Osteoblast (primary cell): ENCODE results near the gene CDH12. TPM values are rescaled to one million over a fixed set of nuclear protein-coding genes. Genes with fewer than 3 reads are reported as not detected.

ENCODE experiments used
- DNase-seq: peaks from one replicate; pipeline ENCODE4 v3.0.0; 2011; ENCODE audit warnings: low spot score, mixed read lengths; ENCODE audit not compliant: insufficient read length; ENCODE audit errors: missing footprints
- H2AFZ ChIP-seq: 2 replicates; pipeline ENCODE4 v1.6.0; 2011; ENCODE audit warnings: mild to moderate bottlenecking, low read length
- H3K27ac ChIP-seq: 2 replicates; pipeline ENCODE4 v1.5.1; 2011; ENCODE audit warnings: mild to moderate bottlenecking, low read depth, low read length, moderate library complexity
- H3K27me3 ChIP-seq: 2 replicates; pipeline ENCODE4 v1.6.0; 2012; ENCODE audit warnings: mild to moderate bottlenecking, control low read depth, inconsistent platforms, low read length, moderate library complexity; ENCODE audit not compliant: insufficient read depth
- H3K36me3 ChIP-seq: 2 replicates; pipeline ENCODE4 v1.5.1; 2011; ENCODE audit warnings: mild to moderate bottlenecking, low read length, control low read depth, moderate library complexity; ENCODE audit not compliant: insufficient read depth
- H3K4me1 ChIP-seq: 2 replicates; pipeline ENCODE4 v1.5.1; 2011; ENCODE audit warnings: mild to moderate bottlenecking, low read length, control low read depth, moderate library complexity; ENCODE audit not compliant: insufficient read depth
- H3K4me2 ChIP-seq: 2 replicates; pipeline ENCODE4 v1.6.0; 2011; ENCODE audit warnings: mild to moderate bottlenecking, low read length; ENCODE audit not compliant: insufficient read depth
- H3K4me3 ChIP-seq: fragments of 200-600 bp; sonication (generic); 3 replicates; pipeline ENCODE4 v1.5.1; 2012; ENCODE audit warnings: mild to moderate bottlenecking, low read length, inconsistent platforms; ENCODE audit not compliant: insufficient read depth
- H3K79me2 ChIP-seq: 2 replicates; pipeline ENCODE4 v1.6.0; 2012; ENCODE audit warnings: mild to moderate bottlenecking, low read length, control low read depth, inconsistent platforms; ENCODE audit not compliant: insufficient read depth
- H3K9me3 ChIP-seq: 2 replicates; pipeline ENCODE4 v1.5.1; 2011; ENCODE audit warnings: low read depth, low read length, control low read depth
- H4K20me1 ChIP-seq: 2 replicates; pipeline ENCODE4 v1.6.0; 2012; ENCODE audit warnings: mild to moderate bottlenecking, low read length, control low read depth; ENCODE audit not compliant: insufficient read depth
- total RNA-seq: library from RNA; depleted of rRNA; stranded (reverse); fragments of >200 nt; gene quantifications from 2 replicates; pipeline ENCODE4 v1.2.3, GENCODE V29; 2012
- TF ChIP-seq, protein P1 (sequence below): IDR thresholded peaks from 2 replicates; pipeline ENCODE4 v1.5.1; 2011; ENCODE audit warnings: mild to moderate bottlenecking, low read depth, low read length, moderate library complexity; ENCODE audit errors: extremely low read depth

The CDH12 gene
- total RNA-seq, 1 donor: not detected

DNA sequence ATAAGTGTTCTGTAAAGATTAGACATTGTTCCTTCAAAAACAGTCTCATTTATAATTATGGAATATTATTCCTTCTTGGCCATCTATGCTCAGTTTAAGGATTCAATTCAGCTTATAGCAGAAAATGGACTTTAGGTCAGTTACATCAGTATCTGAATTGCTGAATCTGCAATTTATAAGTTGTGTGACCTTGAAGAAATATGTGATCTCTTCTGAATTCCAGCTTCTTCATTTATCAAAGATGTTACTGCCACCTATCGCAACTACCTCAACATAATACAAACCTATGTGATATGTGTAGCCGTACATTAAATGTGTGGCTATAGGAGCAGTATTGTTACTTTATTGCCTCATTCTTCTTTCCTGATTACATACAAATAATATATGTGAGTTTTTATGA lies 118.2 kb downstream of the CDH12 start:
- Histone ChIP-seq H3K9me3 (no peaks in the 10 kb centered on the region), H3K27ac (no peak overlapping the region), H2AFZ (no peak overlapping the region), H4K20me1 (no peaks in the 10 kb centered on the region), H3K4me2 (no peak overlapping the region), H3K79me2 (no peaks in the 10 kb centered on the region), H3K36me3 (no peaks in the 10 kb centered on the region), H3K4me3 (no peak overlapping the region), H3K4me1 (no peaks in the 10 kb centered on the region), H3K27me3 (no peaks in the 10 kb centered on the region)
- DNase-seq: no peak
- TF ChIP-seq, protein P1, sequence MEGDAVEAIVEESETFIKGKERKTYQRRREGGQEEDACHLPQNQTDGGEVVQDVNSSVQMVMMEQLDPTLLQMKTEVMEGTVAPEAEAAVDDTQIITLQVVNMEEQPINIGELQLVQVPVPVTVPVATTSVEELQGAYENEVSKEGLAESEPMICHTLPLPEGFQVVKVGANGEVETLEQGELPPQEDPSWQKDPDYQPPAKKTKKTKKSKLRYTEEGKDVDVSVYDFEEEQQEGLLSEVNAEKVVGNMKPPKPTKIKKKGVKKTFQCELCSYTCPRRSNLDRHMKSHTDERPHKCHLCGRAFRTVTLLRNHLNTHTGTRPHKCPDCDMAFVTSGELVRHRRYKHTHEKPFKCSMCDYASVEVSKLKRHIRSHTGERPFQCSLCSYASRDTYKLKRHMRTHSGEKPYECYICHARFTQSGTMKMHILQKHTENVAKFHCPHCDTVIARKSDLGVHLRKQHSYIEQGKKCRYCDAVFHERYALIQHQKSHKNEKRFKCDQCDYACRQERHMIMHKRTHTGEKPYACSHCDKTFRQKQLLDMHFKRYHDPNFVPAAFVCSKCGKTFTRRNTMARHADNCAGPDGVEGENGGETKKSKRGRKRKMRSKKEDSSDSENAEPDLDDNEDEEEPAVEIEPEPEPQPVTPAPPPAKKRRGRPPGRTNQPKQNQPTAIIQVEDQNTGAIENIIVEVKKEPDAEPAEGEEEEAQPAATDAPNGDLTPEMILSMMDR: no peak

DNA sequence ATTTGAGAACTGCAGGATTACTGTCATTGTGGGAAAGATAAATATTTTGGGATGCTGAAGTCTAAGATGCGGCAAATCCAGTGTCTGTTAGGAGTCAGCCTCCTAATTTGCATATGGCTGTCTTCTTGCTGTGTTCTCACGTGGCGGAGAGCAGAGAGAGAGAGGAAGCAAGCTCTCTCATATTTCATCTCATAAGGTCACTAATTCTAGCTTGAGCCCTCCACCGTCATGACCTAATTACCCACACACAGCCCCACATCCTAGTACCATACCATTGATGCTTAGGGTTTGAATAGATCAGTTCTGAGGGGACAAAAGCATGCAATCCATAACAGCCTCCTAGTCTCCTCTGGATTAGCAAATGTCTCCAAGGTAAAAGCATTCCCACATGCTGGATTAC lies 124.5 kb downstream of the CDH12 start:
- TF ChIP-seq, protein P1: no peak

GRCh38 chr5:22722491-22722890 lies 130.7 kb downstream of the CDH12 start:
- TF ChIP-seq, protein P1: no peak
- Histone ChIP-seq H3K4me1 (no peaks in the 10 kb centered on the region), H3K27me3 (no peaks in the 10 kb centered on the region), H4K20me1 (no peaks in the 10 kb centered on the region), H3K79me2 (no peaks in the 10 kb centered on the region), H3K36me3 (no peaks in the 10 kb centered on the region), H3K4me3 (no peak overlapping the region), H2AFZ (no peak overlapping the region), H3K4me2 (no peak overlapping the region), H3K9me3 (no peaks in the 10 kb centered on the region), H3K27ac (no peak overlapping the region)
- DNase-seq: no peak

More for the DNA sequence above, 124.5 kb downstream of the CDH12 start:
- Histone ChIP-seq H3K27ac (no peak overlapping the region), H3K36me3 (no peaks in the 10 kb centered on the region), H3K9me3 (peaks cover 3% of the 10 kb centered on the region), H3K4me1 (no peaks in the 10 kb centered on the region), H3K79me2 (no peaks in the 10 kb centered on the region), H3K4me2 (no peak overlapping the region), H3K4me3 (no peak overlapping the region), H2AFZ (no peak overlapping the region), H4K20me1 (no peaks in the 10 kb centered on the region), H3K27me3 (no peaks in the 10 kb centered on the region)
- no peak for DNase-seq

- TF ChIP-seq, protein P1: no peak
- H4K20me1 ChIP-seq: no peaks in the 10 kb centered on the region
- no peak for DNase-seq
- H3K9me3 ChIP-seq: no peaks in the 10 kb centered on the region
- H2AFZ ChIP-seq: no peak overlapping the region
- no peaks in the 10 kb centered on the region for H3K4me1 ChIP-seq
- no peaks in the 10 kb centered on the region for H3K27me3 ChIP-seq
- no peak overlapping the region for H3K4me3 ChIP-seq
- H3K27ac ChIP-seq: no peak overlapping the region
- no peaks in the 10 kb centered on the region for H3K79me2 ChIP-seq
- no peak overlapping the region for H3K4me2 ChIP-seq
- no peaks in the 10 kb centered on the region for H3K36me3 ChIP-seq
Measured at GRCh38 chr5:22722056-22722455, 131.1 kb downstream of the CDH12 start.
